GM12872 (cell line): ENCODE data around the gene TEX22.

Experiments
- TF ChIP-seq, protein P1 (sequence below): IDR thresholded peaks from 3 replicates; pipeline ENCODE4 v1.5.1; 2011; ENCODE audit warnings: low read depth, mild to moderate bottlenecking, low read length, moderate library complexity; ENCODE audit not compliant: insufficient read depth

The TEX22 gene

DNA sequence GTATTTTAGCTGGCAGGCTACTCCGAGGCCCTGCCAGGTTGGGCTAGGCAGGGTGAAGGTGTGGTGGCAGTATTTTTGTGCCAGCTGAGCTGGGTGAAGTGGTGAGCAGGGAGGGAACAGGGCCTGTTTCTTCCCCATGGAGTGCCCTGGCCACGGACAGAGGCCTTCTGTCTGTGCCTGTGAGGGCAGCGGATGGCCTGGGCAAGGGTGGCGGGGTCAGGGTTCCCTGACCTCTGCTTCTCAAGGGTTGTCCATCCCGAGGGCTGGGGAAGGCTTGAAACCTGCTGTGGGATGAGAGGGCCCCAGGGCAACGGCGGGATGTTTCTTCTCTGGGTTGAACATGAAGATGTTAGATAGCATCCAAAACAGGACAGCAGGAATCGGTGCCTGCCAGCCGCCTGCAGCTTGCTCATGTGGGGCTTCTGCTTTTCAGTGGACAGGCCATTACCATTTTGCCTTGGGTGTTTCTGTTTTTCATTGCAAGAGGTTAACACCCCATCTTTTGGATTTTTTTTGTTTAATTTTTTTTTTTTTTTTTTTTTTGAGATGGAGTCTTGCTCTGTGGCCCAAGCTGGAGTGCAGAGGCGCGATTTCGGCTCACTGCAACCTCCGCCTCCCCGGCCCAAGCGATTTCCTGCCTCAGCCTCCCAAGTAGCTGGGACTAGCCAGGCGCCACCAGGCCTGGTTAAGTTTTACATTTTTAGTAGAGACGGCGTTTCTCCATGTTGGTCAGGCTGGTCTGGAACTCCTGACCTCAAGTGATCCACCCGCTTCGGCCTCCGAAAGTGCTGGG is 24.6 kb downstream of the TEX22 start:
- TF ChIP-seq, protein P1, sequence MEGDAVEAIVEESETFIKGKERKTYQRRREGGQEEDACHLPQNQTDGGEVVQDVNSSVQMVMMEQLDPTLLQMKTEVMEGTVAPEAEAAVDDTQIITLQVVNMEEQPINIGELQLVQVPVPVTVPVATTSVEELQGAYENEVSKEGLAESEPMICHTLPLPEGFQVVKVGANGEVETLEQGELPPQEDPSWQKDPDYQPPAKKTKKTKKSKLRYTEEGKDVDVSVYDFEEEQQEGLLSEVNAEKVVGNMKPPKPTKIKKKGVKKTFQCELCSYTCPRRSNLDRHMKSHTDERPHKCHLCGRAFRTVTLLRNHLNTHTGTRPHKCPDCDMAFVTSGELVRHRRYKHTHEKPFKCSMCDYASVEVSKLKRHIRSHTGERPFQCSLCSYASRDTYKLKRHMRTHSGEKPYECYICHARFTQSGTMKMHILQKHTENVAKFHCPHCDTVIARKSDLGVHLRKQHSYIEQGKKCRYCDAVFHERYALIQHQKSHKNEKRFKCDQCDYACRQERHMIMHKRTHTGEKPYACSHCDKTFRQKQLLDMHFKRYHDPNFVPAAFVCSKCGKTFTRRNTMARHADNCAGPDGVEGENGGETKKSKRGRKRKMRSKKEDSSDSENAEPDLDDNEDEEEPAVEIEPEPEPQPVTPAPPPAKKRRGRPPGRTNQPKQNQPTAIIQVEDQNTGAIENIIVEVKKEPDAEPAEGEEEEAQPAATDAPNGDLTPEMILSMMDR = no peak

DNA sequence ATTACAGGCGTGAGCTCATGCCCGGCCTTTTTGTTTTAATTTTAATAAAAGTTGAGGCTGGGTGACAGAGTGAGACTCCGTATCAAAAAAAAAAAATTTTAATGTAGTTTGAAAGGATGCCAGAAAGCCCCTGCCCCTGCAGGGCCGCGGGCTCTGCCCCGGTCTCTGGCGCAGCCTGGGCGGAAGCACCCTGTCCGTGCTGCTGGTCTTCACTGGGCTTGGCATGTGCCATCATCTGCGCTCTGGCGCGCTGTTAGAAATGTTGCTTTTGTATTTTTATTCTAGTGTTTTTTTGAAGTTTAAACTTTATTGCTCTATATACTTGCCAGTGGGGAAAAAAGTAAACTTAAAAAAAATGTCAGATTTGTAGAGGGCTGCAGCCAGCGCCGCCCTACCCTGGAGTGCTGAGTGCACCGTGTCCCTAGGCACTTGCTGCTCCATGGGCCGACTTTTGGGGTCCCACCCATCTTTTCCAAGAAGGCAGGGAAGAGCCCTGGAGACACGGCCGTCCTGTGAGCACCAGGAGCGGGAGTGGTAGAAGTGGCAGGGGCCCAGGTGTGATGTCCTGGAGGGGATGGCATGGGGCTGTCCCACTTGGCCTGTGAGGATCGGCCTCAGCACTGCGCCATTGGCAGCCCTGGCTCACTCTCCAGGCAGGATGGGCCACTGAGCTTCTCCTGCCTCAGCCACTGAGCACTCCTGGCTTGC is 25.3 kb downstream of the TEX22 start:
- TF ChIP-seq, protein P1 = no peak

DNA sequence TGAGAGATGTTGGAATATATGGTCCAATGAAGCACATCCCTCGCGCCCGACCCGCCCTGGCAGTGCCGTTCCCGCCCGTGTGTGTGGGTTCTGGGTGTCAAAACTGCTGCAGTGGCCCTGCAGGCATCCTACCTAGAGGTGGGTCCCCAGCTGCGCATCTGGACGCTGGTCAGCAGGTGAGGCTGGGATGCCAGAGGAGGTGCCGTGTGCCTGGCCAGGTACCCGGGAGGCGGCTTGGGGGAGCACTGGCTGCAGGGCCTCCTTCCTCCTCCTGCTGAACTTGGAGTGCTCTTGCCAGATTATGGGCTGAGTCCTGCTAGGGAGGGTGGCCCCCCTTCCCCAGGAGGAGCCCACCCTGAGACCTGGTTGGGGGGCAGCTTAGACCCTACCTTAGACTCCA is 26.5 kb downstream of the TEX22 start:
- TF ChIP-seq, protein P1 = no peak

DNA sequence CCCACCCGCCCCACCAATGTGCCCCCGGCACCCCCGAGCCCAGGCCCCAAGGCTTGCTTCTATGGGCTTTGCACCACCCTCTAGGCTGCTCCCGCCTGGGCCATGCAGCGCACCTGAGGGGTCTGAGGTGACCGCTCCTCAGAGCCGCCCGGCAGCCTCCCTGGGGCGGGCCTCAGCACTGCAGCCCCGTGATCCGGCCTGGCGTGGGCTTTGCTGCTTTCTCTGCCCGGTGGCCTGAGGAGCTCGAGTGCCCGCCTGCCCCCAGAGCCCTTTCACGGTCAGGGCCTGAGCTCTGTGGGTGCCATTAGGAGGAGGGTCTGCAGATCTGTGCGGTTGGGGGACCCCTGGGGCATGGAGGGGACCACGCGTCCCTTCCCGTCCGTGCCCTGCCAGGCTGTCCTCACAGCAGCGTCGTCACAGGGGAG is 27.5 kb downstream of the TEX22 start:
- TF ChIP-seq, protein P1 = no peak

DNA sequence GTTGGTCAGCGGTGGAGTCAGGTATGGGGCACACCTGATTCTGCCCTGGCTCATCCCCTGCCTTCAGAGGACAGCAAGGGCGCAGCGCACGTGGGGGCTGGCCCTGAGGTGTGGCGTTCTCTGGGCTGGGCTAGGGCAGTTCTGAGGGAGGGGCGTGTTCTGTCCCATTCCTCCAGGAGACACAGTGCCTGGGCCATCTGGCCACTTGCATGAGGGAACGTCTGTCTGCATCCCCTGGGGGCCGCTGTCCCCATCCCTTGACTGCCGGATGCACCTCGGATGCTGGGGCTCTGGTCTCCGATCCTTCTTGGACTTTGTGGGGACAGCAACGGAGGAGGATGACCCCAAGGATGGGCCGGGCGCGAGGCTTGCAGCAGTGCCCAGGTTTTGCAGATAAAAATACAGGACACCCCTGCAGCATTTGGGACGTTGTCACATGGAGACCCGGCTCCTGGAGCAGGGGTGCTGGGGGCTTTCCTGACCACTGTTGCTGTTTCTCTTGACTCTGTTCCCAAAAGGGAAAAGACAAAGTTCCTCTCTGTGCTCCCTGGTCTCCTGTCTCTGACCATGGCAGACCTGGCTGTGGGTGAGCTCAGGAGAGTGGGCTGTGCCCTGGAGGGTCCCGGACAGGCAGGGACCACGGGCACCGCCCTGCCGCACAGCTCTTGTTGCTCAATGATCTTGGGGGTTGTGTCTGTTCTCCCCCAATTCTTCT is 28.2 kb downstream of the TEX22 start:
- TF ChIP-seq, protein P1 = no peak

DNA sequence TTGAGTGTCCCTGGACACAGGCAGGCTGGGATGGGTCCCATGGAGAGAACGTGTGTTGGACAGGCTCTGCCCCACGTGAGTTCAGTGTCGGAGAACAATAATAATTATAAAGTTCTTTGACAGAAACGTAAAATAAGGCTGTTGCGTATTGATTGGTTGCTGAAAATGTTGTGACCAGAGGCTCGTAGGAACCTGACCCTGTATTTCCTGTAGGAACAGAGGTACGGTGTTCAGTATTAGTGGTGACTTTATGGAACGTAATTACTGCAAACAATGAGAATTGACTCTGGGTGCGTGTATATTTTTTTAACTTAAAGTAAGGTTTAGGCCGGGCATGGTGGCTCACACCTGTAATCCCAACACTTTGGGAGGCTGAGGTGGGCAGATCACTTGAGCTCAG is 29.1 kb downstream of the TEX22 start:
- TF ChIP-seq, protein P1 = no peak

DNA sequence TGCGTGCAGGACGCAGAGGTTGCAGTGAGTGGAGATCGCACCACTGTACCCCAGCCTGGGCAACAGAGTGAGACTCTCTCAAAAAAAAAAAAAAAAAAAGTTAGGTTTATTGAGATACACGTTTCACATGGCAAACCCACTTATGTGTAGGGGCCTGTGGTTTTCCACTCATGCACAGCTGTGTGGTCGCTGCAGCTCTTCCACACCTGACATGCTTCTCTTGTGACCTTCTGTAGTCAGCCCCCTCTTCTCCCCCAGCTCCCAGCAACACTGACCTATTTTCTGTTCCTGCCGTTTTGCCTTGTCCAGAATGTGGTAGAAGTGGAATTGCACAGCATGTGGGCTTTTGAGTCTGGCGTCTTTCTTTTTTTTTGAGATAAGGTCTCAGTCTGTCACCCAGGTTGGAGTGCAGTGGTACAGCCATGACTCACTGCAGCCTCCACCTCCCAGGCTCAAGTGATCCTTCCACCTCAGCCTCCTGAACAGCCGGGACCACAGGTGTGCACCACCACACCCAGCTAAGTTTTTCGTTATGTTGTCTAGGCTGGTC is 29.7 kb downstream of the TEX22 start:
- TF ChIP-seq, protein P1 = no peak
